SH-SY5Y (cell line): ENCODE measurements around the gene IL1A.

Experiments used
- GATA2 ChIP-seq: IDR thresholded peaks from 2 replicates; pipeline ENCODE4 v1.6.1; 2011; ENCODE audit warnings: mild to moderate bottlenecking, low read depth, low read length
- GATA3 ChIP-seq: IDR thresholded peaks from 2 replicates; pipeline ENCODE4 v1.6.1; 2011; ENCODE audit warnings: low read depth, mild to moderate bottlenecking, low read length, moderate library complexity

- TF ChIP-seq GATA2 (no peak), GATA3 (no peak)
Measured at GRCh38 chr2:112776113-112776512, 8.2 kb downstream of the IL1A start.
